Measurements from ENCODE around the gene THOP1.

Gene THOP1

GRCh38 chr19:2795827-2796658 lies 10.7 kb downstream of the THOP1 start:
- Histone ChIP-seq H3K4me3 (ENCODE audit: low read length) (no peak overlapping the region), H3K36me3 (ENCODE audit: insufficient read depth, low read length) (peaks cover 87% of the 10 kb centered on the region), H3K4me1 (ENCODE audit: insufficient read depth, low read length) (no peaks in the 10 kb centered on the region)

DNA sequence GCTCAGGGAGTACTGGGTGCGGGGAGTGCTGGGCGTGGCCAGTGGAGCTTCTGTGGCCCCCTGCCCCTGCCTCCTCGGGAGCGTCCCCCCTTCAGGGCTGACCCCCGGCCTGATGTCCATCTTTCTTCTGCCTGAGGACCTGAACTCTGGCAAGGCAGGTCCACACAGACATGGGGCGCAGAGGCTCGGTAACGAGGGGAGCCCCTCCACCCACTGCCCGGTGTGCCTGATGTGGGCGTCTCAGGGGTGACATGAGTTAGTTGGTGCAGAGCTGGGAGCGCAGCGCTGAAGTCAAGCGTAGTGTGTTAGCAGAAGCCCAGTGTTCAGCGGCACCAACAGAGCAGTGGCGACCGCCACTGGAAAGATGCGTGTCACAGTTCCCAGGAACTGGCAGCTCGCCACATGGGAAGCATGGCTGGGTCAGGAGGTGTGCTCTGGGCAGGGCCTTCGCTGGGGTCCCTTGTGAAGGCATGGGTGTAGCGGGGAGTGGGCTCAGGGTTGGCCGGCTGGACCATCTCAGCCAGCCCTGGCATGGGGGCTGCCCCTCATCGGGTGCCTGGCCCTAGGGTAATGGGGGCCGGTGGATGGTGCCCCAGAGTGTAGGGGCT lies 11.5 kb downstream of the THOP1 start:
- peaks cover 13% of the 10 kb centered on the region for H3K9me3 ChIP-seq (ENCODE audit: low read length)
- H3K4me1 ChIP-seq (ENCODE audit: insufficient read depth, low read length): no peaks in the 10 kb centered on the region
- H3K36me3 ChIP-seq (ENCODE audit: insufficient read depth, low read length): peaks cover 87% of the 10 kb centered on the region
- H3K4me3 ChIP-seq (ENCODE audit: low read length): no peak overlapping the region
- H3K27me3 ChIP-seq (ENCODE audit: insufficient read depth, low read length): no peaks in the 10 kb centered on the region
- H2AFZ ChIP-seq (ENCODE audit: low read depth, low read length): no peak overlapping the region

More at GRCh38 chr19:2795827-2796658, 10.7 kb downstream of the THOP1 start:
- H3K9me3 ChIP-seq (ENCODE audit: low read length): peaks cover 11% of the 10 kb centered on the region
- no peaks in the 10 kb centered on the region for H3K27me3 ChIP-seq (ENCODE audit: insufficient read depth, low read length)
- H2AFZ ChIP-seq (ENCODE audit: low read depth, low read length): no peak overlapping the region

DNA sequence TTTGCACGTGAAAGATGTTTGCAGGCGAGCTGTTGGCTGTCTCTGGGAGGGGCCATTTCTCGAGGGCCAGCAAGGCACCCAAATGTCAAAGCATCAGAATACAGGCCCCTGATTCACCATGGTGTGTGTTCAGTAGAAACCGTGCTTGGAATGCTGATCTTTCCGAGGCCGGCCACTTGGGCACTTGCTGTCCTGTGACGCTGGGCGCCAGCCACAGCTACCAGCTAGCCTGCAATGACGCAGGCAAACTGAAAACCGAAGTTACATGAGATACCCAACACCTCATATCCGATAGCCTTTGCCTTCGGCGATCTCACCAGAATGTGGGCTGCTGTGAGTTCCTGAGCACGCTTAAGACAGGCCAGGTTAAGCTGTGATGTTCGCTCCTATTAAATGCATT lies 12.0 kb downstream of the THOP1 start:
- H3K9me3 ChIP-seq (ENCODE audit: low read length): peaks cover 16% of the 10 kb centered on the region
- H3K4me3 ChIP-seq (ENCODE audit: low read length): no peak overlapping the region
- H3K27me3 ChIP-seq (ENCODE audit: insufficient read depth, low read length): no peaks in the 10 kb centered on the region
- H2AFZ ChIP-seq (ENCODE audit: low read depth, low read length): no peak overlapping the region
- no peaks in the 10 kb centered on the region for H3K4me1 ChIP-seq (ENCODE audit: insufficient read depth, low read length)
- H3K36me3 ChIP-seq (ENCODE audit: insufficient read depth, low read length): peaks cover 84% of the 10 kb centered on the region

DNA sequence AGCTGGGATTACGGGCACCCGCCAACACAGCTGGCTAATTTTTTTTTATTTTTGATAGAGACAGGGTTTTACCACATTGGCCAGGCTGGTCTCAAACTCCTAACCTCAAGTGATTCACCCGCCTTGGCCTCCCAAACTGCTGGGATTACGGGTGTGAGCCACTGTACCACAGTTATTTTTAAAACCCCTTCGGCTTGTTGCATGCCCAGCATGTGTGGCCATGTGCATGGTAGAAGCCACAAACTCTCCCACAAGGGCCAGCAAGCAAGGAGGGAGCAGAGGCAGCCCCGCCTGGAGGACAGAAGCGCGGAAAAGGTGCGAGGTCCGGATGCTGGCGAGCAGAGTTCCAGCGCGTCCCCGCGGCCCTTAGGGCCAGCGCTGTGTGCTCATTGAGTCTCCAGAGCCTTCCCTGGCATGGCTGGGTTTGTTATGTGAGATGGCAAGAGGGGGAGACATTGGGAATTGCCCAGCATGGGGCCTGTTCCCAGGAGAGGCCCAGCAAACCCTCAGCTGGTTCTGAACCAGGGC lies 12.9 kb downstream of the THOP1 start:
- Histone ChIP-seq H3K36me3 (ENCODE audit: insufficient read depth, low read length) (peaks cover 84% of the 10 kb centered on the region), H3K4me1 (ENCODE audit: insufficient read depth, low read length) (no peaks in the 10 kb centered on the region), H3K4me3 (ENCODE audit: low read length) (no peak overlapping the region), H3K9me3 (ENCODE audit: low read length) (peaks cover 16% of the 10 kb centered on the region), H3K27me3 (ENCODE audit: insufficient read depth, low read length) (no peaks in the 10 kb centered on the region), H2AFZ (ENCODE audit: low read depth, low read length) (no peak overlapping the region)

DNA sequence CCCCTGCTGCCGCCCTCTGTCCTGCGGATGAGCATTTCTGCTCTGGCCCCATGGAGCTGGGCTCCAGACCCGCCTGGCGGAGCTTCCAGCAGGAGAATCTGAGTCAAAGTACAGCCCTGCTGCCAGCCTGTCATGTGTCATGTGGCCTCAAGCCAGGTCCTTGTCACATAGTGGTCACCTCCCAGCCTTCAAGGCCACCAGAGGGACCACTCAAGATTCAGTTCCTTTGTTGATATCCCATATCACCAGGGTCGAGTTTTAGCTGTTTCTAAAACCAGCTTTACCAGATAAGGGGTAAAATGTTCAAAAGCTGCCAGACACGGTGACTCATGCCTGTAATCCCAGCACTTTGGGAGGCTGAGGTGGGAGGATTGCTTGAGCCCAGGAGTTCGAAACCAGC lies 13.4 kb downstream of the THOP1 start:
- H3K9me3 ChIP-seq (ENCODE audit: low read length): peaks cover 16% of the 10 kb centered on the region
- H3K4me1 ChIP-seq (ENCODE audit: insufficient read depth, low read length): no peaks in the 10 kb centered on the region
- no peaks in the 10 kb centered on the region for H3K27me3 ChIP-seq (ENCODE audit: insufficient read depth, low read length)
- no peak overlapping the region for H3K4me3 ChIP-seq (ENCODE audit: low read length)
- H3K36me3 ChIP-seq (ENCODE audit: insufficient read depth, low read length): peaks cover 85% of the 10 kb centered on the region
- H2AFZ ChIP-seq (ENCODE audit: low read depth, low read length): no peak overlapping the region

- no peaks in the 10 kb centered on the region for H3K4me1 ChIP-seq (ENCODE audit: insufficient read depth, low read length)
These were observed 14.1 kb downstream of the THOP1 start for GRCh38 chr19:2799273-2800020.

GRCh38 chr19:2800506-2800905 lies 15.2 kb downstream of the THOP1 start:
- H3K36me3 ChIP-seq (ENCODE audit: insufficient read depth, low read length): peaks cover 91% of the 10 kb centered on the region
- H3K4me1 ChIP-seq (ENCODE audit: insufficient read depth, low read length): no peaks in the 10 kb centered on the region
- H3K9me3 ChIP-seq (ENCODE audit: low read length): peaks cover 16% of the 10 kb centered on the region
- no peaks in the 10 kb centered on the region for H3K27me3 ChIP-seq (ENCODE audit: insufficient read depth, low read length)
- H3K4me3 ChIP-seq (ENCODE audit: low read length): no peak overlapping the region
- H2AFZ ChIP-seq (ENCODE audit: low read depth, low read length): no peak overlapping the region

More at GRCh38 chr19:2799273-2800020, 14.1 kb downstream of the THOP1 start:
- H3K36me3 ChIP-seq (ENCODE audit: insufficient read depth, low read length): peaks cover 90% of the 10 kb centered on the region
- no peak overlapping the region for H3K4me3 ChIP-seq (ENCODE audit: low read length)
- H3K27me3 ChIP-seq (ENCODE audit: insufficient read depth, low read length): no peaks in the 10 kb centered on the region
- no peak overlapping the region for H2AFZ ChIP-seq (ENCODE audit: low read depth, low read length)
- peaks cover 16% of the 10 kb centered on the region for H3K9me3 ChIP-seq (ENCODE audit: low read length)

GRCh38 chr19:2802826-2803225 lies 17.5 kb downstream of the THOP1 start:
- no peak overlapping the region for H3K4me3 ChIP-seq (ENCODE audit: low read length)
- peaks cover 90% of the 10 kb centered on the region for H3K36me3 ChIP-seq (ENCODE audit: insufficient read depth, low read length)
- H2AFZ ChIP-seq (ENCODE audit: low read depth, low read length): no peak overlapping the region
- H3K27me3 ChIP-seq (ENCODE audit: insufficient read depth, low read length): no peaks in the 10 kb centered on the region
- H3K9me3 ChIP-seq (ENCODE audit: low read length): peaks cover 16% of the 10 kb centered on the region
- H3K4me1 ChIP-seq (ENCODE audit: insufficient read depth, low read length): no peaks in the 10 kb centered on the region

DNA sequence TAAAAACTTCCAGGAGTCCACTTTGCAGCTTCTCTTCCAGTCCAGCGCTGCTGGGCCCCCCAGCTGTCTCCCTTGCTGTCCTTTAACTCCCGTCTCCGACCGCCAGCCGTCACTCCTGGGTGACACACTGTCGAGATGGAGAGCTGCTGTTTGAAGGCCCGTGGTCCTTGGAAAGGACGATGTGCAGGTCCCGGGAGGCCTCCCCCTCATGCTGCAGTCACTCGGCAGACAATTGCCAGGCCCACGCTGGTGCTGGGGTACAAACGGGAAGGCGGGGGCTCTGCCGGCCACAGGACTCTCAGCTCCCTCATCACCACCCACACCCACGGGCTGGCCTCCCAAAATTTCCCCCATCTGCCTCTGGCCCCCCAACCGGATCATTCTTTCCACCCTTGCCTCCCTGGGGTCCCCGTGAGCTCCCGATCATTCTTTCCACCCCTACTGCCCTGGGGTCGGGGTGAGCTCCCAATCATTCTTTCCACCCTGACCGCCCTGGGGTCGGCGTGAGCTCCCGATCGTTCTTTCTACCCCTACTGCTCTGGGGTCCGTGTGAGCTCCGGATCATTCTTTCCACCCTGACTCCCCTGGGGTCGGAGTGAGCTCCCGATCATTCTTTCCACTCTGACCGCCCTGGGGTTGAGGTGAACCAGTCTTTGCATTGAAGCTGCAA lies 18.3 kb downstream of the THOP1 start:
- Histone ChIP-seq H2AFZ (ENCODE audit: low read depth, low read length) (no peak overlapping the region), H3K36me3 (ENCODE audit: insufficient read depth, low read length) (peaks cover 90% of the 10 kb centered on the region), H3K27me3 (ENCODE audit: insufficient read depth, low read length) (no peaks in the 10 kb centered on the region), H3K9me3 (ENCODE audit: low read length) (peaks cover 16% of the 10 kb centered on the region), H3K4me3 (ENCODE audit: low read length) (no peak overlapping the region), H3K4me1 (ENCODE audit: insufficient read depth, low read length) (no peaks in the 10 kb centered on the region)

- H3K4me1 ChIP-seq (ENCODE audit: insufficient read depth, low read length): no peaks in the 10 kb centered on the region
- no peak overlapping the region for H2AFZ ChIP-seq (ENCODE audit: low read depth, low read length)
- H3K4me3 ChIP-seq (ENCODE audit: low read length): no peak overlapping the region
- H3K9me3 ChIP-seq (ENCODE audit: low read length): peaks cover 12% of the 10 kb centered on the region
- H3K27me3 ChIP-seq (ENCODE audit: insufficient read depth, low read length): no peaks in the 10 kb centered on the region
- H3K36me3 ChIP-seq (ENCODE audit: insufficient read depth, low read length): peaks cover 90% of the 10 kb centered on the region
These were observed 19.1 kb downstream of the THOP1 start for GRCh38 chr19:2804156-2805004.

GRCh38 chr19:2805261-2805900 lies 20.1 kb downstream of the THOP1 start:
- Histone ChIP-seq H3K27me3 (ENCODE audit: insufficient read depth, low read length) (no peaks in the 10 kb centered on the region), H2AFZ (ENCODE audit: low read depth, low read length) (no peak overlapping the region), H3K9me3 (ENCODE audit: low read length) (peaks cover 9% of the 10 kb centered on the region), H3K36me3 (ENCODE audit: insufficient read depth, low read length) (peaks cover 90% of the 10 kb centered on the region), H3K4me3 (ENCODE audit: low read length) (no peak overlapping the region), H3K4me1 (ENCODE audit: insufficient read depth, low read length) (no peaks in the 10 kb centered on the region)
